Ishikawa (cell line): Measurements from ENCODE around the gene BRD7.

Source experiments
- TAF1 ChIP-seq: IDR thresholded peaks from 2 replicates; pipeline ENCODE4 v1.6.1; 2012; ENCODE audit warnings: low read depth, mild to moderate bottlenecking
- YY1 ChIP-seq: IDR thresholded peaks from 2 replicates; pipeline ENCODE4 v1.6.1; 2012; ENCODE audit warnings: low read depth
- TF ChIP-seq, protein P1 (sequence below): IDR thresholded peaks from 2 replicates; pipeline ENCODE4 v1.6.1; 2012

DNA sequence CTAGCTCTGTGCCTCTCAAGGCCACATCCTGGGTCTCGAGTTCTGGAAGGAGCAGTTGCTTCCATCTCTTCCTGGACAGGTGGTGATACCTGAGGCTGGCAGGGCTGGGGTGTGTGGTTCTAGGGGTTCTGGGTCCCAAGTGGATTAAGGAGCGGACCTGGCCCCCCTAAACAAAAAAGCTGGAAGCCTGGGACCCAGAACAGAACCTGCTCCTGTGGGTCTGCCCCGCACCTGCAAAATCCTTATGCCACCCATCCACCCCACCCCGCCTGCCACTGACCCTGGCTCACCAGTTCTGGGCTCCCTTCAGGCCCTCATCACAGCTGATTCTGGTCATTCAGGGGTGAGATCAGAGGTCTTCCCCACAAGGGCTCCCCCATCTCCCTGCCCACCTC lies 57.7 kb downstream of the BRD7 start:
- TF ChIP-seq, protein P1, sequence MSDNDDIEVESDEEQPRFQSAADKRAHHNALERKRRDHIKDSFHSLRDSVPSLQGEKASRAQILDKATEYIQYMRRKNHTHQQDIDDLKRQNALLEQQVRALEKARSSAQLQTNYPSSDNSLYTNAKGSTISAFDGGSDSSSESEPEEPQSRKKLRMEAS = no peak
- no peak for TF ChIP-seq TAF1
- no peak for TF ChIP-seq YY1
